ENCODE measurements around the gene ARHGEF28. TPM values are rescaled to one million over a fixed set of nuclear protein-coding genes. Genes with fewer than 3 reads are reported as not detected.
A peak's percentile ranks its signal among the peaks of the same experiment; 100 is the strongest.

The ARHGEF28 gene
- total RNA-seq, 4 donors from 2014 or later = 9.8 to 18.7 (median 18.6) TPM

DNA sequence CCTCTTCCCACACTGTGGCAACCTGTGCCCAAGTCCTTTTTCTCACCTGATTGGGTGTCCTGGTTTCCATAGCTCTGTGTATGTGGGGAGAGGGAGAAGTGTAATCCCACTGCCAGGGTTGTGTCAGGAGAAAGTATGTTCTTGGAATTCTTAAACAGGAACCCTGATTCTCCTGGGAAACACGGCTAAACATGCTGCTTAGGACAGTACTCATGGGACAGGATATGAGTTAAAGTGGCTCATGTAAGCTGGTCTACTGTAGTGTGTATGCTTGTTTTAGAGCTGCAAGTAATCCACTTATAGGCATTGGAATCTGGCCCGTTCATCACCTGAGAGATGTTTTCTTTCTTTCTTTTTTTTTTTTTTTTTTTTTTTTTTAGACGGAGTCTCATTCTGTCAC is 23.9 kb downstream of the ARHGEF28 start:
- Histone ChIP-seq H3K4me1 (peaks cover 0 to 17% (median 7%) of the 10 kb centered on the region in 4 donors), H3K27ac (no peak overlapping the region), H3K36me3 (no peaks in the 10 kb centered on the region), H3K4me3 (no peak overlapping the region), H3K9me3 (no peaks in the 10 kb centered on the region), H3K27me3 (no peaks in the 10 kb centered on the region)
- TF ChIP-seq POLR2A (IDR thresholded peaks at IDR 0.05) (no peak), POLR2AphosphoS5 (IDR thresholded peaks at IDR 0.05) (no peak), EP300 (IDR thresholded peaks at IDR 0.05; ENCODE audit: low read depth) (no peak)
- TF ChIP-seq, protein P1, sequence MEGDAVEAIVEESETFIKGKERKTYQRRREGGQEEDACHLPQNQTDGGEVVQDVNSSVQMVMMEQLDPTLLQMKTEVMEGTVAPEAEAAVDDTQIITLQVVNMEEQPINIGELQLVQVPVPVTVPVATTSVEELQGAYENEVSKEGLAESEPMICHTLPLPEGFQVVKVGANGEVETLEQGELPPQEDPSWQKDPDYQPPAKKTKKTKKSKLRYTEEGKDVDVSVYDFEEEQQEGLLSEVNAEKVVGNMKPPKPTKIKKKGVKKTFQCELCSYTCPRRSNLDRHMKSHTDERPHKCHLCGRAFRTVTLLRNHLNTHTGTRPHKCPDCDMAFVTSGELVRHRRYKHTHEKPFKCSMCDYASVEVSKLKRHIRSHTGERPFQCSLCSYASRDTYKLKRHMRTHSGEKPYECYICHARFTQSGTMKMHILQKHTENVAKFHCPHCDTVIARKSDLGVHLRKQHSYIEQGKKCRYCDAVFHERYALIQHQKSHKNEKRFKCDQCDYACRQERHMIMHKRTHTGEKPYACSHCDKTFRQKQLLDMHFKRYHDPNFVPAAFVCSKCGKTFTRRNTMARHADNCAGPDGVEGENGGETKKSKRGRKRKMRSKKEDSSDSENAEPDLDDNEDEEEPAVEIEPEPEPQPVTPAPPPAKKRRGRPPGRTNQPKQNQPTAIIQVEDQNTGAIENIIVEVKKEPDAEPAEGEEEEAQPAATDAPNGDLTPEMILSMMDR (IDR thresholded peaks at IDR 0.05) = no peak
- in situ Hi-C loops (cut with MboI; ENCODE audit: low pct_ligation_motif_present in 1 of 4, low pct_unique_long_range_greater_than_20kb in 1 of 4, low sequenced_read_pairs in 3 of 4) (no loop called here), intact Hi-C loops (cut with DNase I; ENCODE audit: low total_unique reads) (no loop called here)
- DNase-seq = no peak
- 82 to 100% methylated on average over 1 to 3 of the region's 3 CpGs for WGBS, 2 donors (ENCODE audit: low coverage in 1 of 2)

DNA sequence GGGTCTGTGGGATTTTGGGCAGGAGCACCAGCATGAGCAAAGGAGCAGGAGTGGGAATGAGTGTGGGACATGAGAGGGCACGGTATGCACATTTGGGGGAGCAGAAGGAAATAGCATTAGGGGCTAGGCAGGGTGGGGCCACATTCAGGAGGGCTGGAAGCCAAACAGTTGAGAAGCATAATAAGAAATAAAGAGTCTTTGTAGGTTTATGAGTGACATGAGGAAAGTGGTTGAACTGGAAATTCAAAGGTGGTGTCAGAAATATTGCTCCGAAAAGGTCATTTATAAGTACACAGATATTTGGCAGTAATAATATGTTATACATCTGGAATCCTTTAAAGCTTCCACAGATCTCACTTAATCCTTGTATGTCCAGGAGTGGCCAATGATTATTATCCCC is 26.4 kb downstream of the ARHGEF28 start:
- in situ Hi-C loops (cut with MboI; ENCODE audit: low pct_ligation_motif_present in 1 of 4, low pct_unique_long_range_greater_than_20kb in 1 of 4, low sequenced_read_pairs in 3 of 4) (no loop called here), intact Hi-C loops (cut with DNase I; ENCODE audit: low total_unique reads) (no loop called here)
- no peaks in the 10 kb centered on the region for H3K27me3 ChIP-seq
- no peaks in the 10 kb centered on the region for H3K36me3 ChIP-seq
- H3K9me3 ChIP-seq = no peaks in the 10 kb centered on the region
- no peak overlapping the region for H3K4me3 ChIP-seq
- 48% methylated on average over 2 of the region's 2 CpGs for WGBS, 2 donors (ENCODE audit: low coverage in 1 of 2)
- DNase-seq = peak; percentile 41
- no peak overlapping the region for H3K27ac ChIP-seq
- H3K4me1 ChIP-seq = peaks cover 0 to 17% (median 7%) of the 10 kb centered on the region in 4 donors
- TF ChIP-seq POLR2AphosphoS5 (IDR thresholded peaks at IDR 0.05) = no peak
- TF ChIP-seq, protein P1 (IDR thresholded peaks at IDR 0.05) = no peak
- TF ChIP-seq POLR2A (IDR thresholded peaks at IDR 0.05) = no peak
- TF ChIP-seq EP300 (IDR thresholded peaks at IDR 0.05; ENCODE audit: low read depth) = no peak

DNA sequence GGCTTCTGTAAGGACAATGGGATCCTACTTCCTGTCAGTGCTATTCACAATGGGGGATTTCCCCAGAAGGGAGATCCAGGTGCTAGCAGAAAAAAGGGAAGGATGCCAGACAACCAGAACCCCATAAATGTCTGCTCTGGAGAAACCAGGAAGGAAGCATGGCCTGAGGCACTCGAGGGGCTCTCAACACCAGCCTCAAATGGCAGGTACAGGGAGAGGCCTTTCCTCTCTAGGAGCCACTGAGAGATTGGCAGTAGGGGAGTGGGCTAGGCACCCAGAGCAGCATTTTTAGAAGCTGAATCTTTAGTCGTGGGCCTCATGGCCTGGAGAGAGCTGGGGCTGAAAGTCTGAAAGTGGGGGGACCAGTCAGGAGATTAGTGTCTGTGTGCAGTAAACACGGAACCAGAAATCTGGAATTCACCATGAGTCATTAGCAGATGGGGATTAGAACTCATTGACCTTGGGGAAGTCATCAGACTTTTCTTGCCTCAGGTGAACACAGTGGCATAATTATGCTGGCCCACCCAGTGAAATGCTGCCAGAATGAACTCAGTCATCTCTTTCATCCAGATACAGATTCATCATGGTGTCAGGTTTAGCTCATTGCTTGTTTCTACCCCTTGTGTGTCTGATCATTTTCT is 28.3 kb downstream of the ARHGEF28 start:
- Histone ChIP-seq H3K27ac (no peak overlapping the region), H3K9me3 (no peaks in the 10 kb centered on the region), H3K36me3 (no peaks in the 10 kb centered on the region), H3K4me3 (no peak overlapping the region), H3K4me1 (peaks cover 0 to 17% (median 7%) of the 10 kb centered on the region in 4 donors), H3K27me3 (no peaks in the 10 kb centered on the region)
- WGBS, 2 donors (ENCODE audit: low coverage in 1 of 2) = 46 to 61% methylated on average over 3 of the region's 3 CpGs
- in situ Hi-C loops (cut with MboI; ENCODE audit: low pct_ligation_motif_present in 1 of 4, low pct_unique_long_range_greater_than_20kb in 1 of 4, low sequenced_read_pairs in 3 of 4) (no loop called here), intact Hi-C loops (cut with DNase I; ENCODE audit: low total_unique reads) (no loop called here)
- TF ChIP-seq, protein P1 (IDR thresholded peaks at IDR 0.05) = no peak
- no peak for TF ChIP-seq POLR2A (IDR thresholded peaks at IDR 0.05)
- no peak for TF ChIP-seq EP300 (IDR thresholded peaks at IDR 0.05; ENCODE audit: low read depth)
- TF ChIP-seq POLR2AphosphoS5 (IDR thresholded peaks at IDR 0.05) = no peak
- DNase-seq = no peak

DNA sequence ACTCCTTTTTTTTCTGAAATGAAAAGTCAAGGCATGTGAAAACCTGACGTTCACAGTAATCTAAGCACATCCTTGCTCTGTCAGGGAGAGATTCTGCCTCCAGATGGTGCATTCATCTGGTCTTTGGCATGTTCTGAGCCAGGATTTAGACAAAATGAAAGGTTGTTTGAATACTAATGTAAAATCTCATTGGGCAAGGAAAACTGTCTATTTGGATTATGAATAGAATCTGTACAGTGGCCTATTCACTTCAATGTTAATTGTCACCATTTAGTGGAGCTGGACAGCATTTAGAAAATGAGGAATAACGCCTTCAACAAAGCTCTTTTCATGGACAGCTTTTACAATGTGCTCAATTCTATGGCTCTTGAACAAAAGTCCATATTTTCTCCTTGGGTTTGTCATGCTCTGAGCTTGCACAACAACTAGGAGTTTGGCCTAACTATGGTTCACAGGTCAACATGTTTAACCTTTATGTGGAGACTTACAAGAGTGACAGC is 28.9 kb downstream of the ARHGEF28 start:
- Histone ChIP-seq H3K27ac (no peak overlapping the region), H3K4me1 (peaks cover 0 to 17% (median 7%) of the 10 kb centered on the region in 4 donors), H3K9me3 (no peaks in the 10 kb centered on the region), H3K36me3 (no peaks in the 10 kb centered on the region), H3K27me3 (no peaks in the 10 kb centered on the region), H3K4me3 (no peak overlapping the region)
- DNase-seq = no peak
- 43 to 54% methylated on average over 1 to 2 of the region's 2 CpGs for WGBS, 2 donors (ENCODE audit: low coverage in 1 of 2)
- in situ Hi-C loops (cut with MboI; ENCODE audit: low pct_ligation_motif_present in 1 of 4, low pct_unique_long_range_greater_than_20kb in 1 of 4, low sequenced_read_pairs in 3 of 4) = no loop called here
- intact Hi-C loops (cut with DNase I; ENCODE audit: low total_unique reads) = no loop called here
- TF ChIP-seq POLR2A (IDR thresholded peaks at IDR 0.05) (no peak), POLR2AphosphoS5 (IDR thresholded peaks at IDR 0.05) (no peak), EP300 (IDR thresholded peaks at IDR 0.05; ENCODE audit: low read depth) (no peak)
- TF ChIP-seq, protein P1 (IDR thresholded peaks at IDR 0.05) = no peak
